ENCODE data around the gene B3GALT5. TPM values are rescaled to one million over a fixed set of nuclear protein-coding genes. Genes with fewer than 3 reads are reported as not detected.

Gene B3GALT5
- total and polyA plus RNA-seq, 2 of the 4 experiments (the other 2 are of a cell fraction) = 0.05 to 0.18 TPM

GRCh38 chr21:39663066-39663465 lies 50.3 kb downstream of the B3GALT5 start:
- no peak for DNase-seq
- in situ Hi-C loops (cut with MboI; ENCODE audit: low sequenced_read_pairs) = no loop called here

More at GRCh38 chr21:39663066-39663465, 50.3 kb downstream of the B3GALT5 start:
- H2AK5ac ChIP-seq (ENCODE audit: low read depth, low read length) = no peak overlapping the region
- ATAC-seq (ENCODE audit: low read depth) = no peak
- H3K4me3 ChIP-seq (ENCODE audit: insufficient read depth, low read depth, low read length) = no peak overlapping the region
- H3K27me3 ChIP-seq (ENCODE audit: control insufficient read depth, insufficient read depth, low read length) = no peaks in the 10 kb centered on the region
- H3K56ac ChIP-seq (ENCODE audit: extremely low read depth, insufficient read depth, low read length) = no peak overlapping the region
- CTCF ChIA-PET = no interaction called here
- H4K20me1 ChIP-seq (ENCODE audit: insufficient read depth, low read length) = no peaks in the 10 kb centered on the region
- H4K8ac ChIP-seq (ENCODE audit: low read depth in 2 of 2, low read length in 2 of 2) = no peak overlapping the region
- no peak overlapping the region for H4K5ac ChIP-seq (ENCODE audit: low read depth, low read length)
- no peak overlapping the region for H2BK120ac ChIP-seq (ENCODE audit: low read depth, low read length)
- WGBS, 2 experiments (ENCODE audit: extremely low coverage in 2 of 2, insufficient read length in 1 of 2) = 90% methylated on average over 2 of the region's 10 CpGs; no CpG with 5 or more reads in 1 of the 2 experiments
- H3K9me3 ChIP-seq (ENCODE audit: control insufficient read depth, insufficient read depth, low read length) = peaks cover 1% of the 10 kb centered on the region; the same call in 1 of the 2 replicates
- H3K4ac ChIP-seq (ENCODE audit: low read depth, low read length) = no peak overlapping the region
- no peaks in the 10 kb centered on the region; the same call in 1 of the 2 replicates for H3K4me1 ChIP-seq (ENCODE audit: control insufficient read depth, insufficient read depth, low read length)
- no TSS peak for BruUV-seq (replicated peaks)
- no peaks in the 10 kb centered on the region for H3K36me3 ChIP-seq (ENCODE audit: control insufficient read depth, insufficient read depth, low read length)
- no peak overlapping the region for H3K18ac ChIP-seq (ENCODE audit: low read depth, low read length)
- no peak overlapping the region for H3K9ac ChIP-seq (ENCODE audit: low read depth, low read length)
- intact Hi-C loops (cut with micrococcal nuclease) = no loop called here
- no peak overlapping the region for H3K23ac ChIP-seq (ENCODE audit: low read depth, low read length)
- no peak overlapping the region for H2BK5ac ChIP-seq (ENCODE audit: low read depth, low read length, poor library complexity, severe bottlenecking)
- H4K91ac ChIP-seq (ENCODE audit: insufficient read depth, low read depth, low read length) = no peak overlapping the region
- TF ChIP-seq SMC3 (IDR thresholded peaks at IDR 0.05; ENCODE audit: low read depth, low read length) (no peak), RCOR1 (IDR thresholded peaks at IDR 0.05; ENCODE audit: insufficient replicate concordance, low read length) (no peak), POLR2A (IDR thresholded peaks at IDR 0.05; ENCODE audit: low read depth, low read length) (no peak), MXI1 (IDR thresholded peaks at IDR 0.05; ENCODE audit: borderline replicate concordance, low read depth, low read length) (no peak), CTCF (conservative IDR thresholded peaks at IDR 0.05; ENCODE audit: low read depth, low read length) (no peak)
- no peak overlapping the region for H3K14ac ChIP-seq (replicated peaks; ENCODE audit: low read depth, low read length)
- H3K9me1 ChIP-seq (ENCODE audit: insufficient read depth, low read length) = no peaks in the 10 kb centered on the region
- no peak overlapping the region for H2AK9ac ChIP-seq (replicated peaks; ENCODE audit: low read depth, low read length, poor library complexity)
- H3K27ac ChIP-seq (ENCODE audit: insufficient read depth, low read length) = no peak overlapping the region
- no peak overlapping the region for H3K4me2 ChIP-seq (ENCODE audit: low read depth, low read length)
- POLR2A ChIA-PET (ENCODE audit: unreplicated experiment) = no interaction called here
- dilution Hi-C loops (cut with HindIII; ENCODE audit: low sequenced_read_pairs, unreplicated experiment) = no loop called here
- H2AFZ ChIP-seq (replicated peaks; ENCODE audit: low read length, poor library complexity) = peak overlapping the region; percentile 37
- H2BK20ac ChIP-seq (ENCODE audit: low read depth, low read length) = no peak overlapping the region
- H3K79me1 ChIP-seq (ENCODE audit: low read depth in 1 of 2, low read length in 2 of 2) = no peaks in the 10 kb centered on the region
- no peak overlapping the region for H2BK15ac ChIP-seq (ENCODE audit: low read depth, low read length)
